GM19240 (cell line): ENCODE results near the gene PBXIP1.
A peak's percentile ranks its signal among the peaks of the same experiment; 100 is the strongest.
"Not testable (repeated sequence)": the region's sequence is repeated elsewhere in the genome, so short reads cannot be mapped to it uniquely, and the experiment has no call there.

ENCODE experiments used
- DNase-seq: peaks from one replicate; pipeline ENCODE4 v3.0.0; 2011; ENCODE audit warnings: low spot score; ENCODE audit not compliant: insufficient read length

Gene PBXIP1

DNA sequence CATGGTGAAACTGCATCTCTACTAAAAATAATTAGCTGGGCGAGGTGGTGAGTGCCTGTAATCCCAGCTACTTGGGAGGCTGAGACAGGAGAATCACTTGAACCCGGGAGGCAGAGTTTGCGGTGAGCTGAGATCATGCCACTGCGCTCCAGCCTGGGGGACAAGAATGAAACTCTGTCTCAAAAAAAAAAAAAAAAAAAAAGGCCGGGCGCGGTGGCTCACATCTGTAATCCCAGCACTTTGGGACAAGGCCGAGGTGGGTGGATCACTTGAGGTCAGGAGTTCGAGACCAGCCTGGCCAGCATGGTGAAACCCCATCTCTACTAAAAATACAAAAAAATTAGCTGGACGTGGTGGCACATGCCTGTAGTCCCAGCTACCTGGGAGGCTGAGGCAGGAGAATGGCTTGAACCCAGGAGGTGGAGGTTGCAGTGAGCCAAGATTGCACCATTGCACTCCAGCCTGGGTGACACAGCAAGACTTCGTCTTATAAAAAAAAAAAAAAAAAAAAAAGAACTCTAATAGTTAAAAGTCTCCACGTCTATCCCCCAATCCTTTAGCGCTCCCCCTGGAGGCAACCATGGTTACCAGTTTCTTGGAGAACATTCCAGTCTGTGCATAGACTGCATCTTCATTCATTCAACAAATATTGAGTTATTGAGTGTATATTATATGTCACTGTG, 39.5 kb upstream of the PBXIP1 start:
- not testable (repeated sequence) for DNase-seq

- no peak for DNase-seq
Measured at GRCh38 chr1:154994591-154994990, 38.7 kb upstream of the PBXIP1 start.

DNA sequence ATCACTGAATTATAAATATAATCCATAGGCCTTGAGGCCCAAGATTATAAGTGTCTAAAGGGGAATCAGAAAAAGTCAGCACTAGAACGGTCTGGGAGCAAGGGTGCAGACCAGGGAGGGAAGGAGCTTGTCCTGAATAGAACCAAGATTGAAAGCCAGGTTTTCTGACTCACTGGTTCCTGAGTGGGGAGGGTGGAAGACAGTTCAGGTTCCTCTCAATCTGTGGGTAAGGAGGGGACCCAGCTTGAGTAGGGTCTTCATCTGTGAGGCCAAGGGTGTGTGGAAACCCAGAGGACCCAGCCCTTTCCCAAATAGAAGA, 38.3 kb upstream of the PBXIP1 start:
- no peak for DNase-seq

GRCh38 chr1:154993572-154994268, 37.8 kb upstream of the PBXIP1 start, which contains the start of gene LENEP:
TSS of gene LENEP (plus strand) at chr1:154993586. CDS start at chr1:154993608, 22 bp downstream.
- no peak for DNase-seq

DNA sequence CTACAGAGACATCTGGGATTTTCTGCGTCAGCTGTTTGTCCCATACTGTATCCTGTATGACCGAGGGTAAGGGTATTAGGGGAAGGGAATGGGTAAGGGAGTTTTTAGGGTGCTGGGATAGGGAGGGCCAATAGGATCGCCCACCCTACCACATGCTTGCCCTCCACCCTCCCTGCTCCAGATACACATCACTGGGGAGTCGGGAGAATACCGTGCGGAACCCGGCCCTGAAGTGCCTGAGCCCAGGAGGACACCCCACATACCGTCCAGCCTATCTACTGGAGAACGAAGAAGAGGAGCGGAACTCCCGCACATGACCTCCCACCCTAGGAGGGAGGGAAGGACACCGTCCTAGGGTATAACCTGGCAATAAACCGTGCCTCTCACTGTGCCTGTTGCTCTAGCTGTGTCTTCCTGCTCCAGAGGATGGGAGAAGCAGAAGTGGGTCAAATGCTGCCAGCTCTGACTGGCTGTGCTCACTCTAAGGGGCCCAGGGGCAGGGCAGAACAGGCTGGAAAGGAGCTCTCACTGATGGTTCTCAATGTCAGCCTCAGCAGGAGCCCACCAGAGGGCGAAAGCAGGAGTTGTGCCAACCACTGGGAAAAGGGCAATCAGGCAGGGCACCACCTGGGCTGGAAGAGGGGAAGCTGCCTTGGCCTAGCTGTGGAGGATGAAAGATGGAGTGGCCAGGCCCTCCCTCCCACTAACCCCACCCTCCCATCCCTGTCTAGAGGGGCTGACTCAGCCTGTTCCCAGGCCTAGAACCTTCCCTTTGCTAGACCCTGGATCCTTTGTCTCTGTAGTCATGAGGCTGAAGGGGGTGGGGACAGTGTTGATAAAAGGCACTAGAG, 37.0 kb upstream of the PBXIP1 start:
- DNase-seq = no peak

GRCh38 chr1:154990276-154990675, 34.4 kb upstream of the PBXIP1 start:
- no peak for DNase-seq

DNA sequence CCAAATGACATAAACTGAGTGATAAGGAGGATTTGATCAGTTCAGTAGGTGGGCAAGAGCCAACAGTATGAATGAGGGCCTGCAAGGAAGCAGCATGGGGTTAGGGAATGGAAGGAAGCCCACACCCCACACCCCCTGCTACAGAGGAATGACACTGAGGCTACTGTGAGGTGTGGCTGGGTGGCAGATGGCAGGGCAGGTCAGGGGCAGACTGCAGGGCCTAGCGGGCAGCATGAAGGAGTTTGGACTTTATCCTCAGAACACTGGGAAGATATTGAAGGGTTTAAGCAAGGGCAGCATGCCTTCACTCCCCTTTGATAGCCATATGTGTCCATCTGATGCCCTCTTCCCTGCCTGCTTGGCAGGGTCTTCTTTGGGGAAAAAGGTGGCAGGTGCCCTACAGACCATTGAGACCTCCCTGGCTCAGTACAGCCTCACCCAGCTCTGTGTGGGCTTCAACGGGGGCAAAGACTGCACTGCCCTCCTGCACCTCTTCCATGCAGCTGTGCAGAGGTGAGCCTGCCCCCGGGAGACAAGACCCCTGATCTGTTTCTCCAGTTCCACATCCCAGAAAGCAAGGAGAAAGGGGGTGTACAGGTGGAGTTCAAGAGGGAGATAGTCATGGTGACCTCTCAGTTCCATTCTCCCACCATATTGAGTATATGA, 33.4 kb upstream of the PBXIP1 start:
- DNase-seq = no peak

DNA sequence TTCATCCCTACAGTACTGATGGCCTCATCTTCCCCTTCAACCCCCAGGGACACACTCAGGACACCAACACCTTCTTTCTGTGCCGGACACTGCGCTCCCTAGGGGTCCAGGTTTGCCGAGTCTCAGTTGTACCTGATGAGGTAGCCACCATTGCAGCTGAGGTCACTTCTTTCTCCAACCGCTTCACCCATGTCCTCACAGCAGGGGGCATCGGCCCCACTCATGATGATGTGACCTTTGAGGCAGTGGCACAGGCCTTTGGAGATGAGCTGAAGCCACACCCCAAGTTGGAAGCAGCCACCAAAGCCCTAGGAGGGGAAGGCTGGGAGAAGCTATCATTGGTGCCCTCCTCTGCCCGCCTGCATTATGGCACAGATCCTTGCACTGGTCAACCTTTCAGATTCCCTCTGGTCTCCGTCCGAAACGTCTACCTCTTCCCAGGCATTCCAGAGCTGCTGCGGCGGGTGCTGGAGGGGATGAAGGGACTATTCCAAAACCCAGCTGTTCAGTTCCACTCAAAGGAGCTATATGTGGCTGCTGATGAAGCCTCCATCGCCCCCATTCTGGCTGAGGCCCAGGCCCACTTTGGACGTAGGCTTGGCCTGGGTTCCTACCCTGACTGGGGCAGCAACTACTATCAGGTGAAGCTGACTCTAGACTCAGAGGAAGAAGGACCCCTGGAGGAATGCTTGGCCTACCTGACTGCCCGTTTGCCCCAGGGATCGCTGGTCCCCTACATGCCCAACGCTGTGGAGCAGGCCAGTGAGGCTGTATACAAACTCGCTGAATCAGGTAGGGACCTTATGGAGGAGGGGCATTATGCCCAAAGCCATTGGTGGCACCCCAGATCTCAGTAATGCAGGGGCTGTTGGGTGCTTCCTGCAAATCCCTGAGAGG, 32.4 kb upstream of the PBXIP1 start:
- DNase-seq = no peak

DNA sequence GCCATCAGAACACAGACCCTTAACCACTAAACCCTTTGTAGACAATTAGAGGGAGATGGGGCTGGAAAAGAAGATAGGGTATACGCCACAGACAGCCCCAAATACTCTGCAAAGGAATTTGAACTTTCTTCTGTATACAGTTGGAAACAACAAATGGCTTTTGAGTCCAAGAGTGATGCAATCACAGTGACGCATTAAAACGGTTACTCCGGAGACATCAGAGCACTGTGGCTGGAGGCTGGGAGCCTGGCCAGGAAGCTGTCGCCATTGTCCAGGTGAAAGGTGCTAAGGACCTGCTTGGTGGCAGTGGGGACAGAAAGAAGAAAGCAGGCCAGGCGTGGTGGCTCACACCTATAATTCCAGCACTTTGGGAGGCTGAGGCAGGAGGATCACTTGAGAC, 31.4 kb upstream of the PBXIP1 start:
- no peak for DNase-seq

GRCh38 chr1:154986736-154987135, 30.8 kb upstream of the PBXIP1 start:
- not testable (repeated sequence) for DNase-seq

DNA sequence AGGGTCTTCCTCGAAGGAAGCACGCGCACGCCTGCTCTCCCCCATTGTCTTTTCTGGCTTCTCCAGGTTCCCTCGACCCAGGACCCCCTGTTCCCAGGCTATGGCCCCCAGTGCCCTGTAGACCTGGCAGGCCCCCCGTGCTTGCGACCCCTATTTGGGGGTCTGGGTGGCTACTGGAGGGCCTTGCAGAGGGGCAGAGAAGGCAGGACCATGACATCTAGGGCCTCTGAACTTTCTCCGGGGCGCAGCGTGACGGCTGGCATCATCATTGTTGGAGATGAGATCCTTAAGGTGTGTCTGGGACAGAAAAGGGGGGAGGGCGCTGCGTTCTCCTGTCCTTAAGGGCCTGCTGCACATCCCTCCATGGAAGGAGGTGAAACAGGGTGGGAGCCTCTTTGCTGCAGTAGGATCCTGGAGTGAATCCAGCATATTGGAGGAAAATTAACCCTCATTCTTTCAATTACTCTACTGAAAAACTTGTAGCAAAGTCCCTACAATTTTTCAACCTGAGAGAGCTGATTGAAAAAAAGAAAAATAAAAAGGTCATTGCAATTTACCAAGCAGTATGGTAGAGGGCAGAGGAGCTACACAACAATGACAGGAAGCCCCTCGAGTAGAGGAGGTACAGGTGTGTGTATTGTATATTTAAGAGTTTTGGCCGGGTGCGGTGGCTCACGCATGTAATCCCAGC, 28.0 kb upstream of the PBXIP1 start:
- DNase-seq = no peak

DNA sequence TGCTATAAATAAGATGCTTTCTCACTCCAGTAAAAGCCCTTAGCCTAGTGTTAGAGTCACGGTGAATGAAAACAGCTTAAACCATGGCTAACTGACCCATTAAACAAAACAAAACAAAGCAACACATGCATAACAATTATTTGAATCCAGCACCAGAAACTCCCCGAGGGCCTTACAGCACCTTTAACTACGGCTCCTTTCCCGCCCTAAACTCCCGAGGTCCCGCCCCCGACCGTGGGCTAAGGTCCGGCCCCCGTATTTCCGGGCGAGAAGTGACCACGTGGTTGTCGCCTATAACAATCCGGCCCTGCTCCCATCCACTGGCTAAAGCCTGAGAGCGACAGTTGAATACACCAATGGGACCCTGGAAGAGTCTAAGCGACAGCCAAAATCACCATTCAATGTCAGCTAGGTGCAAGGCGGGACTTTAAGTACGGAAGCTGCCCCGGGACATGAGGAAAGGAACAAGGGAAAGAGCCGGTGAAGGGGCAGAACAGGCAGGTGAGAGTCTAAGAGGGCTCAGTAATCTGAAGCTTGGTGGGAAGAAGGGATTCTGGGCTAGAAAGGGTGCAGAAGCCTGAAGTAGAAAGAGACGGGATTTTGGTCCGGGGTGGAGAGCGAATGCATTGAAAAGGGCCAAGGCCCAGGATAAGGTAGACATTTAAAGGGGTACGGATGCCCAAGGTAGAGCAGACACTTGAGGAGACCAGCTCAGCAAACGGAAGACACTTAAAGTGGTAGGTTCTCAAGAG, 27.2 kb upstream of the PBXIP1 start, which contains the start of gene FLAD1:
Gene FLAD1 (plus strand): TSS at position 448 of the 752 bp plus-strand sequence. CDS start 351 bp downstream, outside the sequence.
- peak; percentile 96 for DNase-seq

GRCh38 chr1:154982341-154982740, 26.4 kb upstream of the PBXIP1 start:
- no peak for DNase-seq

DNA sequence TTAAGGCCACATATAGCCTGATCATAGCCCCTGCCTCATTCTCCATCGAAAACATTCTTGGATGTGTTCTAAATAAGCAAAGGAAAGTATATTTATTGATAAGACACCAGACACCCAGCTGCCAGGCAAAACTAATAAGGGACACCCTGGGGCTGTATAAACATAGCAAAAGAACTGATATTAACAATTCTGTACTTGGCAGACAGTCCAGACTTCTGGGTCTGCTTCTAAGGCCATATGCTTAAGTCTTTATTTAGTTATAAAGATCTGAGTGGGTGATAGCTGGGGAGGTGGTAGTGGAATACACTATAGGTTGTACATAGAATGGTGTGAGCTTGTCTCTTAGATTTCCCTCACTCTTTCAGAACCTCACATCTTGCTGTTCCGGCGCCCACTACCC, 22.5 kb upstream of the PBXIP1 start:
- no peak for DNase-seq

DNA sequence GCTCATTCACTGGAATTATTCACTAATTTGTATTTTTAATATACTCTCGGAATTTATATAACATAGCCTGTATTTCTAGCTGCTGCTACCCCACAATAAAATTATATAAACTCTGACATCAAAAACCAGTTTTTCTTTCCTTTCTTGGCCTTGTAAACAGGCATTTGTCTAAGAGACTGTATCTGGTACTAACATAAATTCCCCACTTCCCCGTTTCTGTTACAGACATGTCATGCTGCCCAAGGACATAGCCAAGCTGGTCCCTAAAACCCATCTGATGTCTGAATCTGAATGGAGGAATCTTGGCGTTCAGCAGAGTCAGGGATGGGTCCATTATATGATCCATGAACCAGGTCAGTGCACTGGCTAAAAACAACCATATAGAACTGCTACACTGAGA, 21.9 kb upstream of the PBXIP1 start:
- not testable (repeated sequence) for DNase-seq

- no peak for DNase-seq
Measured at GRCh38 chr1:154975409-154976059, 19.6 kb upstream of the PBXIP1 start.

DNA sequence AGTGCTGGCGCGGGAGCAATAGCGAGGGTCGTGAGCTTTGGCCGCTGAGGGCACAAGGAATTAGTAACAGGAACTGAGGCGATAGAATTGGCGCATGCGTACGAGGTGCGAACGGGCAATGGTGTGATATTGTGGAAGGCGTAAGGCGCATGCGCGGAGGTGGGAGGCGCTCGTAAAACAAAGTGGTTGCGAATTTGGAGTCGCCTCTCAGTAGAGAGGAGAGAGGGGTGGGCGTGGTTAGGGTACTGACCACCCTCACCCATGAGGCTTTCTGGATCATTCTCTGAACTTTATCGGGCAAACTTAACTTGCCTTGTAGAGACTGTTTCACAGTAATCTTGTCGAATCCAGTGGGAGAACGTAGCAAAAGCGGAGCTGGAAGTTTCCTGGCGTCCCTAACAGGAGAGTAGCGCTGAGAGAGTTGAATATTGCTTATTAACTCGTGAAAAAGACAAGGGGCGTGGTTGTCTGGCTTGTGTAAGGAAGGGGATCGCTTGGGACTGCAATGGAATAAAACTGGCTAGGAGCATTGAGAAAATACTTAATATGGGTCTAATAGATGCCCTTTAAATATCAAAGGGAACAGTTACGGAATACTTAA, 19.0 kb upstream of the PBXIP1 start:
- DNase-seq = peak; percentile 69

DNA sequence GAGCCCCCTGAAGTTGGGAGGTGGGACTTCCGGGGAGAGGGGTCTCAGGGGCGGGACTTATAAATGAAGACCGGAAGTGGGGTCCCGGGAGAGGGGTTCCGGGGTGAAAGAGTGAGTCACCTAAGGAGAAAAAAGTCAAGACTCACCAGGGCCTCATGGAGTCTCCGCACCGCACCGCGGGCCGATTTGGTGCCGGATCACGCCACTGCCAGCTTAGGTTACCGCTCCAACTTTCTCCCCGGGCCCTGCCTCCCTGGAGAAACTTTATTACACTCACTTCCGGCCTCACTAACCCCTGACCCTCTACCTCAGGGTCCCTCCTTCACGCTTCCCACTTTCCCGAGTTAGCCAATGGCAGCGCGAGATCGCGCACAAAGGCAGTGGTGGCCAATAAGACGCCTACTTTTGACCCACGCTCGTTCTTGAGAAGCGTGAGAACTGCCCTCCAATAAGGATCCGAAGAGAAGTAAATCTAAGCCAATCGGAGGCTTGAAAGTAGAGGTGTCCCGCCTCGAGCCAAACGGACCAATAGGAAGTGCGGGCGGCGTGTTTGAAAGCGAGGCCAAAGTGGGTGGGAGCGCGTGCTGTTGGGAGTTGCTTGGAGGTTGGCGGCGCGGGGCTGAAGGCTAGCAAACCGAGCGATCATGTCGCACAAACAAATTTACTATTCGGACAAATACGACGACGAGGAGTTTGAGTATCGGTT, 18.4 kb upstream of the PBXIP1 start, which contains the start of gene CKS1B:
Gene CKS1B (plus strand): TSS at position 580 of the 706 bp plus-strand sequence. CDS start 65 bp downstream, at position 645.
- peak; percentile 96 for DNase-seq
